CD4-positive, CD25-positive, alpha-beta regulatory T cell (primary cell): ENCODE measurements around the gene ARL17A. TPM values are rescaled to one million over a fixed set of nuclear protein-coding genes. Genes with fewer than 3 reads are reported as not detected.
"Not testable (repeated sequence)": the region's sequence is repeated elsewhere in the genome, so short reads cannot be mapped to it uniquely, and the experiment has no call there.

Experiments used
- ATAC-seq, 2 donors: fragments of 150-1000 bp; cut with Tn5 transposase; one replicate each; pipeline ENCODE4 v1.10.0; 2021; ENCODE audit warnings: low read depth in 2 of 2, moderate number of reproducible peaks in 2 of 2, moderate library complexity in 1 of 2
- DNase-seq, 3 donors: peaks; one replicate each; pipeline versions ENCODE4 v3.0.0 to v3.0.0-alpha.2; 2012 to 2022; ENCODE audit warnings: mixed read lengths in 1 of 3
- H3K27ac ChIP-seq: one replicate; pipeline ENCODE4 v1.7.0; 2013; ENCODE audit warnings: mild to moderate bottlenecking, low read length; ENCODE audit not compliant: insufficient read depth, poor library complexity, severe bottlenecking
- H3K27me3 ChIP-seq: one replicate; pipeline ENCODE4 v1.7.0; 2013; ENCODE audit warnings: low read length; ENCODE audit not compliant: control insufficient read depth, insufficient read depth
- H3K36me3 ChIP-seq: one replicate; pipeline ENCODE4 v1.7.0; 2013; ENCODE audit warnings: mild to moderate bottlenecking, low read length, moderate library complexity; ENCODE audit not compliant: control insufficient read depth, insufficient read depth
- H3K4me1 ChIP-seq: 2 replicates; pipeline ENCODE4 v1.7.0; 2013; ENCODE audit warnings: mild to moderate bottlenecking, low read length; ENCODE audit not compliant: insufficient read depth, control insufficient read depth, poor library complexity, severe bottlenecking
- H3K4me3 ChIP-seq: one replicate; pipeline ENCODE4 v1.7.0; 2013; ENCODE audit warnings: low read depth, mild to moderate bottlenecking, low read length, moderate library complexity
- H3K9me3 ChIP-seq, 2 experiments: 1 replicate in 1 of 2; 2 replicates in 1 of 2; pipeline ENCODE4 v1.7.0; 2013; ENCODE audit warnings: low read length in 2 of 2, mild to moderate bottlenecking in 1 of 2, moderate library complexity in 1 of 2; ENCODE audit not compliant: control insufficient read depth in 2 of 2
- H3K27ac Mint-ChIP-seq, 3 donors: one replicate each; pipeline ENCODE4 v1.8.0; 2020 to 2022; ENCODE audit warnings: mild to moderate bottlenecking in 3 of 3, mixed read lengths in 3 of 3, moderate library complexity in 2 of 3
- H3K27me3 Mint-ChIP-seq: one replicate; pipeline ENCODE4 v1.8.0; 2022; ENCODE audit warnings: mild to moderate bottlenecking, mixed read lengths
- H3K36me3 Mint-ChIP-seq: one replicate; pipeline ENCODE4 v1.8.0; 2020; ENCODE audit warnings: mixed read lengths
- H3K4me1 Mint-ChIP-seq, 4 donors: one replicate each; pipeline ENCODE4 v1.8.0; 2020 to 2022; ENCODE audit warnings: mixed read lengths in 4 of 4, mild to moderate bottlenecking in 1 of 4
- H3K4me3 Mint-ChIP-seq, 4 donors: one replicate each; pipeline ENCODE4 v1.8.0; 2020 to 2022; ENCODE audit warnings: mild to moderate bottlenecking in 4 of 4, mixed read lengths in 4 of 4, moderate library complexity in 3 of 4
- H3K9me3 Mint-ChIP-seq, 7 donors: one replicate each; pipeline ENCODE4 v1.8.0; 2020 to 2022; ENCODE audit warnings: mixed read lengths in 7 of 7, mild to moderate bottlenecking in 3 of 7, moderate library complexity in 2 of 7
- polyA plus RNA-seq, 4 donors: library from polyadenylated mRNA; unstranded; fragments of 300-500 nt; fragmentation: Illumina TruSeq; gene quantifications; one replicate each; pipeline ENCODE4 v1.2.3, GENCODE V29; 2021
- total RNA-seq: library from RNA; stranded (reverse); gene quantifications from one replicate; pipeline ENCODE4 v1.2.3, GENCODE V29; 2022

The ARL17A gene
- 29.4 TPM for total RNA-seq
- 1 to 10 TPM; 2.8 to 7.2 (median 4.7) TPM for polyA plus RNA-seq

DNA sequence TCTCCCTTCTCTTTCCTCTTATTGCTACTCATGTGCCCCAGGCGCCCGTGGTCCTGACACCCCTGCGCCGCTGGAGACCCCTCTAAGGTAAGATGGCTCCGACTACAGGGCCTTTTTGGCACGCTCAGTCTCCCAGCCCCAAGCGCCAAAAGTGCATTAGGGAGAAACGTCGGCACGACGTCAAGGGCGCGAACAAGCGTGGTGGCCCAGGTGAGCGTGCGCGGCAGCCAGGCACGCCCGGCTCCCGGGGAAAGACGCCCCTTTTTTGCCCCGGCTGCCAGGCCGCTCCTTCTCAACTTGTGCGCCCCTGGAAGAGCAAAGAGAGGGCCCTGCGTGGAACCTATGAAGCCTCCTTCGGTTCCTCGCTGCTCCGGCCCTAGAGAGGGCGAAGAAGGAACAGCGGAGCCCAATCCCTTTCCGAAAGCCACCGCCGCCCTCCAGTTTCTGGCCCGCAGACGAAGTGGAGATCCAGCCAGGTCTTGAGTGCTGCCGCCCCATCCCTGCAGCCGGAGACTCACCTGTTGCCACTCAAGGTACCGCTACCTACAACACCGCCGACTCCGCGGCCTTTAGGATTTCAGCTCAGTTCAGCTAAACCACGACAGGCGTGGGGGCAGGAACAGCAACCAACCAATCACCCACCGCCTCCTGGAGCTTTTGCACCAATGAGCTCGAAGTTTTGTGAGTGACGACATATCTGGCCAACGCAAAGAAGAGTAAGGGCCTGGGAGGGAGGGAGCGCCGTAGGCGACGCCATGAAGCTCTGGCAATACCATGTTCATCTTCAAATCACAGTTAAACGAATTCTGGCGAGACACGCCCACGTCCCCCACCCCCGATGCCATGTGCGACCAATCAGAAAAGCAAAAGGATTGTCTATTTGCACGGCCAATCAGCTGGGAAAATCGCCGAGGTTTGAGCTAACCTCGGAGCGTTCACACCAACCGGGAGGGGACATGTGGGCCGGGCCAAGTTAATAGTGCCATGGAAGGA lies at the start of gene ARL17A:
Gene ARL17A (minus strand): TSS at position 609 of the 993 bp plus-strand sequence. CDS start 3,369 bp downstream, outside the sequence.
- H3K27ac Mint-ChIP-seq, H3K27ac ChIP-seq: not testable (repeated sequence)

DNA sequence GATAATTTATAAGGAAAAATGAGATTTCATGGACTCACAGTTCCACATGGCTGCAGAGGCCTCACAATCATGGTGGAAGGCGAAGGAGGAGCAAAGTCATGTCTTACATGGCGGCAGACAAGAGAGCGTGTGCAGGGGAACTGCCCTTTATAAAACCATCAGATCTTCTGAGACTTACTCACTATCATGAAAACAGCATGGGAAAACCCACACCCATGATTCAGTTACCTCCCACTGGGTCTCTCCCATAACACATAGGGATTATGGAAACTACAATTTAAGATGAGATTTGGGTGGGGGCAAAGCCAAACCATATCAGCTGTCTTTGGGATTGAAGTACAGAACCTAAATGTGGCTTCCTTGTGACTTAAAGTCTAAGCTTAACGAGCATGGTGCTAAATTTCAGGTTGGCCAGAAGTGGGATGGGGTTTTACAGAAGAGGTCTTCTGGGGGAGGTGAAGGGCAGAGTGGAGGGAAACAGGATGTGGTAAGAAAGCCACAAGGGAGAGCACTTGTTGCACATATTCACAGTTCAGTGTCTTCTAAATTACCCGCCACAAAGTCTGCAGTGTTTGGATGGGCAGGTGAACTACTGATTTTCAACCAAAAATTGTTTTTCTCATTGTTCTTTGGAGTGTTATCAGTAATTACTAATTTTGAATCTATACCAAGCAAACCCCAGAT lies 49.4 kb upstream of the ARL17A start:
- DNase-seq, H3K4me1 Mint-ChIP-seq, H3K4me1 ChIP-seq, H3K27ac ChIP-seq, H3K27me3 Mint-ChIP-seq, H3K9me3 ChIP-seq, H3K27ac Mint-ChIP-seq, H3K27me3 ChIP-seq, H3K4me3 ChIP-seq, H3K9me3 Mint-ChIP-seq, H3K36me3 Mint-ChIP-seq, H3K36me3 ChIP-seq, H3K4me3 Mint-ChIP-seq: not testable (repeated sequence)
- peak; percentile 92 to 94 for ATAC-seq

More for the DNA sequence above, at the start of gene ARL17A:
- H3K27me3 Mint-ChIP-seq, H3K4me1 Mint-ChIP-seq, H3K27me3 ChIP-seq, H3K9me3 ChIP-seq, H3K36me3 ChIP-seq, H3K9me3 Mint-ChIP-seq, H3K36me3 Mint-ChIP-seq, H3K4me1 ChIP-seq: not testable (repeated sequence)
- DNase-seq (peak in 2 of 3 donors; percentile 78 to 88), ATAC-seq (peak; percentile 91 to 92)
- H3K4me3 ChIP-seq, result peak within 1 kb of the TSS; percentile 37
- peak within 1 kb of the TSS in 2 of 4 donors; percentile 72 to 74 for H3K4me3 Mint-ChIP-seq

DNA sequence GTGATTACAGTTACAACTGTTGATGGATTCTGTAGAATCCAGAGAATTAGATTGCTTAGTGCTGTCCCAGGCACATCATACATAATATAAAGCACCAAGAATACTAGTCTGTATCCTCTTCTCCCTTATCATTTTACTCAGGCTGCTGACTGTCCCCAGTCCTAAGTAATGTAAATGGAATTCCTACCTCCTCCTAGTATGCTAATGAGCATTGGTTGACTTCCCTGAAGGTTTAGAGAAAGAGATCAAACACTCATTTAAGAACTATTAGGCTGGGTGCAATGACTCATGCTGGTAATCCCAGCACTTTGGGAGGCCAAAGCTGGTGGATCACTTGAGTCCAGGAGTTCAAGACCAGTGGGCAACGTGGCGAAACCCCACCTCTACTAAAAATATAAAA lies 48.0 kb upstream of the ARL17A start:
- H3K27ac ChIP-seq, H3K4me1 Mint-ChIP-seq, DNase-seq, H3K27me3 Mint-ChIP-seq, H3K4me3 Mint-ChIP-seq, H3K27me3 ChIP-seq, H3K27ac Mint-ChIP-seq, H3K9me3 Mint-ChIP-seq, H3K4me1 ChIP-seq, ATAC-seq, H3K4me3 ChIP-seq, H3K36me3 ChIP-seq, H3K36me3 Mint-ChIP-seq, H3K9me3 ChIP-seq: not testable (repeated sequence)

DNA sequence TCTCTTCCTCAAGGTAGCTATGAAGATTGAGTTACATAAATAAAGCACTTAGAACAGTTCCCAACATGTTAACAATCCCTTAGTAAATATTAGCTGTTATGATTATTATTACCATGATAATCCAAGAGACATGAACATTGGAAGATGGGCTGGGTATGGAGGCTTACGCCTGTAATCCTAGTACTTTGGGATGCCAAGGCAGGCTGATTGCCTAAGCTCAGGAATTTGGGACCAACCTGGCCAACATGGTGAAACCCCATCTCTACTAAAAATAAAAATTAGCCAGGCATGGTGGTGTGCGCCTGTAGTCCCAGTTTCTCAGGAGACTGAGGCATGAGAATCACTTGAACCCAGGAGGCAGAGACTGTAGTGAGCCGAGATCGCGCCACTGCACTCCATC lies 45.2 kb upstream of the ARL17A start:
- H3K9me3 Mint-ChIP-seq, H3K4me1 ChIP-seq, H3K36me3 Mint-ChIP-seq, H3K27me3 ChIP-seq, H3K27me3 Mint-ChIP-seq, H3K27ac Mint-ChIP-seq, ATAC-seq, H3K4me3 Mint-ChIP-seq, H3K27ac ChIP-seq, DNase-seq, H3K9me3 ChIP-seq, H3K4me3 ChIP-seq, H3K4me1 Mint-ChIP-seq, H3K36me3 ChIP-seq: not testable (repeated sequence)

DNA sequence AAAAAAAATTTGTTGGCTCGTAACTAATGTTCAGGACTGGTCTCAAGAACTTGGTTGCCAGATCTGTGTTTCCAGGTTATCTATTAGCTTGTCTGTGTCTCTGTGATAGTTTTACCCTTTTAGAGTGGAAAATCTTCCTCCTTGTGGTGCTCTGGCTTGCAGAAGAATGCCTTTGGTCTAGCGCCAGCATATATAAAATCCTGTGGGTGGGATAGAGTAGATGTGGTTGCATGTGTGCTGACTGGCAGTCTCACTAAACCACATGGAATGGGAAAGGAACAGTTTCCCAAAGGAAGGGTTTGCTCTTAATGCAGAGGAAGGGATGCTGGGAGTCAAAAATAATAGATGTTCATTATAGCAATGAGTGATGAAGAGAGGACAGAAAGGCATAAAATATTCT lies 44.3 kb upstream of the ARL17A start:
- ATAC-seq, H3K27ac Mint-ChIP-seq, H3K36me3 ChIP-seq, H3K4me3 Mint-ChIP-seq, H3K36me3 Mint-ChIP-seq, H3K4me1 Mint-ChIP-seq, H3K4me3 ChIP-seq, DNase-seq, H3K9me3 ChIP-seq, H3K27me3 Mint-ChIP-seq, H3K4me1 ChIP-seq, H3K27ac ChIP-seq, H3K9me3 Mint-ChIP-seq, H3K27me3 ChIP-seq: not testable (repeated sequence)

DNA sequence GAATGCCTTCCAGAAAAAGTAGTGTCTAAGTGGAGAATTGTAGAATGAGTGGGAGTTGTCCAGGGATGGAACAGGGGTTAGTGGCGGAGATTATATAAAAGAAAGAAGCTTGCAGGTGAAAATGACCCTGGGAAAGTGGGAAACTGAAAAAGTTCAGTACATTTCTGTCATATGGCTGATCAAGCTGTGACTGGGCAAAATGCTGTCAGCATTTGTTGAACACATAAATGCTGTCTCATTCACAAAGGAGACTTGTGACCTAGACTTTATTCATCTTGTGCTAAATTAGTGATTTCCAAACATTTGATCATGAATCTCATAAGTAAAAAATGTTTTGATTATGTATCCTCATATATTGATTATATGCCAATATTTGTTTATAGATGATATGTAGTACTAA lies 39.5 kb upstream of the ARL17A start:
- H3K27me3 Mint-ChIP-seq, H3K9me3 ChIP-seq, H3K4me1 Mint-ChIP-seq, H3K4me1 ChIP-seq, H3K36me3 Mint-ChIP-seq, H3K27me3 ChIP-seq, ATAC-seq, H3K36me3 ChIP-seq, H3K9me3 Mint-ChIP-seq, H3K4me3 ChIP-seq, DNase-seq, H3K27ac Mint-ChIP-seq, H3K4me3 Mint-ChIP-seq, H3K27ac ChIP-seq: not testable (repeated sequence)

DNA sequence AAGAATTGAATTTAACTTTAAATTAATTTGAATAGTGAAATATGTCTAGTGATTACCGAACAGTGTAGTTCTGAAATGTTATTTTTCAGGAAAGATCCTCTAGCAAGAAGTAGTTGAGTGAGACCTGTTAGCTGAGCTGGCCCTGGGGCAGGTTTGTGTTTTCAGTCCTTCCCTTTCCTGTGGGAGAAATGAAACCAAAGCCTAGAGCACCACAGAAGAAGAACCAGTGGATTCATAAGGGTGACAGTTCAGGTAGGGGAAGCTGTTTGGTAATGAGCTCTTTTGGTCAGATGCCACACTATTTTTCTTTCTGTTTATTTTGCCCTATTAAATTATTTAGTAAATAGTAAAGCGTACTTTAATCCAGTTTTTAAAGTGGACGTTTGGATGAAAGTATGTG lies 37.6 kb upstream of the ARL17A start:
- not testable (repeated sequence) for DNase-seq, H3K4me1 ChIP-seq, H3K36me3 Mint-ChIP-seq, H3K27me3 ChIP-seq, ATAC-seq, H3K36me3 ChIP-seq, H3K27me3 Mint-ChIP-seq, H3K4me3 ChIP-seq, H3K27ac ChIP-seq, H3K9me3 Mint-ChIP-seq, H3K4me3 Mint-ChIP-seq, H3K9me3 ChIP-seq, H3K4me1 Mint-ChIP-seq, H3K27ac Mint-ChIP-seq

DNA sequence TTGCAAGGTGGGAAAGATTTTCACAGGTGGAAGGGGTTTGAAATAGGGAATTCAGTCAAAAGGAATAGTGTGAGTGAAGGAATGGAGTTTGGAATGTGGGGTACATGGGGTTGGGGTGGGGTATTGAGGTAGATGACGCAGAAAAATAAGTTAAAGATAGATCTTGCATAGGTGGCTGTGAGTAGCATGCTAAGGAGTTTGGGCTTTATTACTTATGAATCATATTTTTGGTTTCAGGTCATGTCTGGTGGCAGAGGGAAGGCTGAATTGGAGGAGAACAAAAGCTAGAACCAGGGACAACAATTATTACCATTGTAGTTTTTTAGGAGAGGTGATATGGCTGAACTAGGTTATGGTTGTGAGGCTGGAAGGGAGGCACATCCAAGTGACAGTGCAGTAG lies 34.4 kb upstream of the ARL17A start:
- not testable (repeated sequence) for H3K4me1 ChIP-seq, H3K4me1 Mint-ChIP-seq, H3K4me3 Mint-ChIP-seq, H3K9me3 ChIP-seq, H3K4me3 ChIP-seq, H3K27me3 ChIP-seq, H3K27me3 Mint-ChIP-seq, H3K9me3 Mint-ChIP-seq, ATAC-seq, DNase-seq, H3K36me3 ChIP-seq, H3K27ac Mint-ChIP-seq, H3K27ac ChIP-seq, H3K36me3 Mint-ChIP-seq
